22Rv1 (cell line): ENCODE measurements around the gene ZNF618.

Source experiments
- CTCF ChIP-seq: fragments of 450-650 bp; IDR thresholded peaks from 2 replicates; pipeline ENCODE4 v1.5.1; 2017; ENCODE audit warnings: mild to moderate bottlenecking
- ZFX ChIP-seq: fragments of 450-650 bp; IDR thresholded peaks from 2 replicates; pipeline ENCODE4 v1.6.1; 2017; ENCODE audit warnings: antibody characterized with exemption, borderline replicate concordance

- no peak for TF ChIP-seq CTCF
- TF ChIP-seq ZFX: no peak
Measured at GRCh38 chr9:113896713-113897112, 20.6 kb downstream of the ZNF618 start.
